ENCODE measurements around the gene ZDHHC4. TPM values are rescaled to one million over a fixed set of nuclear protein-coding genes. Genes with fewer than 3 reads are reported as not detected.
A peak's percentile ranks its signal among the peaks of the same experiment; 100 is the strongest.

The ZDHHC4 gene
- total and polyA plus RNA-seq, 2 of the 13 experiments (the other 11 are each of a cell fraction or from before 2014, with no cell fraction given): 83.2 to 188 TPM

DNA sequence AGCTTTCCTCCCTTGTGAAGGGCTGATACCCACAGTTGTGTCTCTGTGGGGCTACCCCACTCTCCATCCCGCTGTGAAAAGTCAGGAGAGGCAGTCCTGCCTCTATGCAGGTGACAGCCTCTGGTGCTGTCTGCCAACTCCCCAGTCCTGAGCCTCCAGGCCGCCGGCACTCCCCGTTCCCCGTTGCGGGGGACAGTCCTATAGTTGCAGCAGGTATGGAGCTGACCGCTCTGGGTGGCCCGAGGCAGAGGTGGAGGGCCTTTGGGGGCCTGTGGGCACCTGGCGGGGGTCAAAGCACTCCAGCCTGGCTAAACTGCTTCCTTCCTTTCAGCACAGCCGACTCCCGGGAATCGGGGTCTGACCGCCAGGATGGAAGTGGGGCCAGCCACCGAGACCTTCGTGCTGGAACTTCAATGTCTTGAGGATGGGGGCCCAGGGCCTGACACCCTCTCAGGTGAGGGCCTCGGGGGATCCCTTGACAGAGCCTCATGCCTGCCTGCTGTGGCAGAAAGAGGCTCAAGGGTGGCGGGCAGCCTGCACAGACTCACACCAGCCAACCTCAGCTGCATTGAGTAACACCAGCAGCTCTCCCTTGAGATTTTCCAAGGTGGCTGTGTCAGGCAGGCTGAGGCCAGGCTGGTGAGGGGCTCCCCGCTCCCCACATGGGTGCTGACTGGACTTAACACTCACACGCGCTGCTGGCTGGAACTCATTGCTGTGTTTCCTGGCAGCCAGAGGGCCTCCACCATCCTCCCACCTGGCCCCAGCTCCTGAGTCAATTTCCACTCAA is 39.8 kb downstream of the ZDHHC4 start:
- Histone ChIP-seq H3K79me2 (ENCODE audit: insufficient read depth, low read length) (no peaks in the 10 kb centered on the region), H2AFZ (ENCODE audit: low read length) (no peak overlapping the region), H3K4me2 (ENCODE audit: low read depth, low read length) (peak overlapping the region; percentile 85; the same call in 1 of the 2 replicates), H3K9me3 (ENCODE audit: low read length) (no peaks in the 10 kb centered on the region), H3K4me1 (ENCODE audit: insufficient read depth, low read length) (peaks cover 21% of the 10 kb centered on the region), H4K20me1 (ENCODE audit: insufficient read depth, low read length) (no peaks in the 10 kb centered on the region), H3K9ac (ENCODE audit: insufficient read depth, low read depth, low read length) (no peak overlapping the region), H3K27ac (ENCODE audit: extremely low read length, insufficient read depth, low read length) (no peak overlapping the region), H3K27me3 (ENCODE audit: control insufficient read depth in 1 of 2, insufficient read depth in 2 of 2, low read length in 2 of 2) (no peaks in the 10 kb centered on the region; a peak in 2 of 5 replicates), H3K4me3 (replicated peaks in 1 of 3; ENCODE audit: insufficient read depth in 1 of 3, low read depth in 2 of 3, low read length in 3 of 3) (0 out of 6 replicates have a peak overlapping the region, but pooled peaks of 1 of the 3 experiments have one; percentile 1), H3K36me3 (replicated peaks in 1 of 2; ENCODE audit: control insufficient read depth in 1 of 2, insufficient read depth in 2 of 2, low read length in 2 of 2) (peaks cover 3 to 5% of the 10 kb centered on the region in 2 experiments; a peak in 3 of 5 replicates)
- ChIA-PET CTCF (ENCODE audit: low intra/inter-chr PET ratio, low total read pairs) (no interaction called here), POLR2A (no interaction called here)
- DNase-seq (ENCODE audit: low spot score) (no peak), ATAC-seq (no peak), FAIRE-seq (no peak)
- TF ChIP-seq ELF1 (CRISPR knock-in tag; IDR thresholded peaks at IDR 0.05) (no peak), RAD51 (IDR thresholded peaks at IDR 0.05; ENCODE audit: borderline replicate concordance) (no peak), NFIC (IDR thresholded peaks at IDR 0.05; ENCODE audit: low read length) (no peak), ZNF224 (CRISPR knock-in tag; IDR thresholded peaks at IDR 0.05) (no peak), BRCA1 (CRISPR knock-in tag; IDR thresholded peaks at IDR 0.05) (no peak), KLF9 (CRISPR knock-in tag; IDR thresholded peaks at IDR 0.05; ENCODE audit: low read depth) (no peak), ZNF274 (CRISPR knock-in tag; IDR thresholded peaks at IDR 0.05) (no peak)
- WGBS (ENCODE audit: low lambda C conversion rate): 83% methylated on average over 10 of the region's 20 CpGs
- intact Hi-C loops (cut with micrococcal nuclease; ENCODE audit: unreplicated experiment): no loop called here
- BruUV-seq (replicated peaks): TSS peak; percentile 36
- in situ Hi-C loops (cut with HindIII; ENCODE audit: extremely low pct_ligation_motif_present, low pct_unique_long_range_greater_than_20kb): no loop called here

DNA sequence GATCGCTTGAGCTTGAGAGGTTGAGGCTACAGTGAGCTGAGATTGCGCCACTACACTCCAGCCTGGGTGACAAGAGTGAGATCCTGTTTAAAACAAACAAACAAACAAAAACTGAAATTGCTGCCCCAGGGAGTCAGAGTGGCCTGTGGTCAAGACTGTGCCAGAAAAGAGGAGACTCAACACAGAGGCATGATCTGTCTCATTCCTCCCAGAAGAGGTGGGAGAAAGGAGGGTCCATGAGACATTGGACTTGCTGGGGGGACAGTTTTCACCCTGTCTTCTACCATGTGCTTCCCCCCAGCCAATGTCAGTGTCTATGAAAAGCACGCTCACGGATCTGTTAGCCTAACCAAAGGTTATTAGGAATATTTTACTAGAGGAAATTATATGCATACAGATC is 41.4 kb downstream of the ZDHHC4 start:
- Histone ChIP-seq H3K79me2 (ENCODE audit: insufficient read depth, low read length) (no peaks in the 10 kb centered on the region), H3K9me3 (ENCODE audit: low read length) (no peaks in the 10 kb centered on the region), H4K20me1 (ENCODE audit: insufficient read depth, low read length) (no peaks in the 10 kb centered on the region), H3K27me3 (ENCODE audit: control insufficient read depth in 1 of 2, insufficient read depth in 2 of 2, low read length in 2 of 2) (no peaks in the 10 kb centered on the region; a peak in 2 of 5 replicates), H2AFZ (ENCODE audit: low read length) (no peak overlapping the region), H3K4me2 (ENCODE audit: low read depth, low read length) (no peak overlapping the region), H3K9ac (ENCODE audit: insufficient read depth, low read depth, low read length) (no peak overlapping the region), H3K4me3 (replicated peaks in 1 of 3; ENCODE audit: insufficient read depth in 1 of 3, low read depth in 2 of 3, low read length in 3 of 3) (no peak overlapping the region), H3K27ac (ENCODE audit: extremely low read length, insufficient read depth, low read length) (no peak overlapping the region), H3K36me3 (replicated peaks in 1 of 2; ENCODE audit: control insufficient read depth in 1 of 2, insufficient read depth in 2 of 2, low read length in 2 of 2) (peaks cover 3 to 8% of the 10 kb centered on the region in 2 experiments; a peak in 3 of 5 replicates), H3K4me1 (ENCODE audit: insufficient read depth, low read length) (peaks cover 21% of the 10 kb centered on the region)
- FAIRE-seq: no peak
- 87% methylated on average over 4 of the region's 4 CpGs for WGBS (ENCODE audit: low lambda C conversion rate)
- intact Hi-C loops (cut with micrococcal nuclease; ENCODE audit: unreplicated experiment): no loop called here
- DNase-seq (ENCODE audit: low spot score): no peak
- no peak for TF ChIP-seq KDM5A (IDR thresholded peaks at IDR 0.05; ENCODE audit: borderline replicate concordance, low read length)
- no peak for TF ChIP-seq ZNF703 (CRISPR knock-in tag; IDR thresholded peaks at IDR 0.05; ENCODE audit: borderline replicate concordance)
- no peak for TF ChIP-seq RBM39 (IDR thresholded peaks at IDR 0.05; ENCODE audit: low read depth, low read length, poor library complexity, severe bottlenecking)
- TF ChIP-seq DNMT1 (CRISPR knock-in tag; IDR thresholded peaks at IDR 0.05): no peak
- TF ChIP-seq, protein P1, sequence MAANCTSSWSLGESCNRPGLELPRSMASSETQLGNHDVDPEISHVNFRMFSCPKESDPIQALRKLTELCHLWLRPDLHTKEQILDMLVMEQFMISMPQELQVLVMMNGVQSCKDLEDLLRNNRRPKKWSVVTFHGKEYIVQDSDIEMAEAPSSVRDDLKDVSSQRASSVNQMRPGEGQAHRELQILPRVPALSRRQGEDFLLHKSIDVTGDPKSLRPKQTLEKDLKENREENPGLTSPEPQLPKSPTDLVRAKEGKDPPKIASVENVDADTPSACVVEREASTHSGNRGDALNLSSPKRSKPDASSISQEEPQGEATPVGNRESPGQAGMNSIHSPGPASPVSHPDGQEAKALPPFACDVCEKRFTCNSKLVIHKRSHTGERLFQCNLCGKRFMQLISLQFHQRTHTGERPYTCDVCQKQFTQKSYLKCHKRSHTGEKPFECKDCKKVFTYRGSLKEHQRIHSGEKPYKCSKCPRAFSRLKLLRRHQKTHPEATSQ (CRISPR knock-in tag; IDR thresholded peaks at IDR 0.05; ENCODE audit: borderline replicate concordance): no peak
- CTCF ChIA-PET (ENCODE audit: low intra/inter-chr PET ratio, low total read pairs): no interaction called here
- POLR2A ChIA-PET: no interaction called here
- ATAC-seq: no peak
- BruUV-seq (replicated peaks): no TSS peak
- in situ Hi-C loops (cut with HindIII; ENCODE audit: extremely low pct_ligation_motif_present, low pct_unique_long_range_greater_than_20kb): no loop called here
